ENCODE data around the gene SHISA8. TPM values are rescaled to one million over a fixed set of nuclear protein-coding genes. Genes with fewer than 3 reads are reported as not detected.

SHISA8 gene
- total and polyA plus RNA-seq, 10 of the 15 experiments (the other 5 are each of a cell fraction or from before 2014, with no cell fraction given) = 0.06 to 10.1 (median 0.25) TPM

GRCh38 chr22:41874090-41874489, 40.8 kb downstream of the SHISA8 start (continued):
- TF ChIP-seq, protein P1, sequence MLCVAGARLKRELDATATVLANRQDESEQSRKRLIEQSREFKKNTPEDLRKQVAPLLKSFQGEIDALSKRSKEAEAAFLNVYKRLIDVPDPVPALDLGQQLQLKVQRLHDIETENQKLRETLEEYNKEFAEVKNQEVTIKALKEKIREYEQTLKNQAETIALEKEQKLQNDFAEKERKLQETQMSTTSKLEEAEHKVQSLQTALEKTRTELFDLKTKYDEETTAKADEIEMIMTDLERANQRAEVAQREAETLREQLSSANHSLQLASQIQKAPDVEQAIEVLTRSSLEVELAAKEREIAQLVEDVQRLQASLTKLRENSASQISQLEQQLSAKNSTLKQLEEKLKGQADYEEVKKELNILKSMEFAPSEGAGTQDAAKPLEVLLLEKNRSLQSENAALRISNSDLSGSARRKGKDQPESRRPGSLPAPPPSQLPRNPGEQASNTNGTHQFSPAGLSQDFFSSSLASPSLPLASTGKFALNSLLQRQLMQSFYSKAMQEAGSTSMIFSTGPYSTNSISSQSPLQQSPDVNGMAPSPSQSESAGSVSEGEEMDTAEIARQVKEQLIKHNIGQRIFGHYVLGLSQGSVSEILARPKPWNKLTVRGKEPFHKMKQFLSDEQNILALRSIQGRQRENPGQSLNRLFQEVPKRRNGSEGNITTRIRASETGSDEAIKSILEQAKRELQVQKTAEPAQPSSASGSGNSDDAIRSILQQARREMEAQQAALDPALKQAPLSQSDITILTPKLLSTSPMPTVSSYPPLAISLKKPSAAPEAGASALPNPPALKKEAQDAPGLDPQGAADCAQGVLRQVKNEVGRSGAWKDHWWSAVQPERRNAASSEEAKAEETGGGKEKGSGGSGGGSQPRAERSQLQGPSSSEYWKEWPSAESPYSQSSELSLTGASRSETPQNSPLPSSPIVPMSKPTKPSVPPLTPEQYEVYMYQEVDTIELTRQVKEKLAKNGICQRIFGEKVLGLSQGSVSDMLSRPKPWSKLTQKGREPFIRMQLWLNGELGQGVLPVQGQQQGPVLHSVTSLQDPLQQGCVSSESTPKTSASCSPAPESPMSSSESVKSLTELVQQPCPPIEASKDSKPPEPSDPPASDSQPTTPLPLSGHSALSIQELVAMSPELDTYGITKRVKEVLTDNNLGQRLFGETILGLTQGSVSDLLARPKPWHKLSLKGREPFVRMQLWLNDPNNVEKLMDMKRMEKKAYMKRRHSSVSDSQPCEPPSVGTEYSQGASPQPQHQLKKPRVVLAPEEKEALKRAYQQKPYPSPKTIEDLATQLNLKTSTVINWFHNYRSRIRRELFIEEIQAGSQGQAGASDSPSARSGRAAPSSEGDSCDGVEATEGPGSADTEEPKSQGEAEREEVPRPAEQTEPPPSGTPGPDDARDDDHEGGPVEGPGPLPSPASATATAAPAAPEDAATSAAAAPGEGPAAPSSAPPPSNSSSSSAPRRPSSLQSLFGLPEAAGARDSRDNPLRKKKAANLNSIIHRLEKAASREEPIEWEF (IDR thresholded peaks at IDR 0.05; ENCODE audit: insufficient replicate concordance, low read depth, low read length) = no peak
- TF ChIP-seq NR2C2 (IDR thresholded peaks at IDR 0.05; ENCODE audit: borderline replicate concordance, control insufficient read depth, insufficient read length, low read depth) (no peak), NR2F1 (conservative IDR thresholded peaks at IDR 0.05) (no peak), SPI1 (IDR thresholded peaks at IDR 0.05; ENCODE audit: borderline replicate concordance, insufficient read depth, low read depth, low read length) (no peak), BCL11A (IDR thresholded peaks at IDR 0.05; ENCODE audit: low read depth, low read length) (no peak), SUPT20H (IDR thresholded peaks at IDR 0.05; ENCODE audit: borderline replicate concordance, control insufficient read depth, low read depth, low read length) (no peak), KAT2A (conservative IDR thresholded peaks at IDR 0.05; ENCODE audit: control insufficient read depth, low read depth, low read length) (no peak), HDAC2 (IDR thresholded peaks at IDR 0.05) (no peak), SREBF1 (IDR thresholded peaks at IDR 0.05; ENCODE audit: low read length) (no peak), NFYA (IDR thresholded peaks at IDR 0.05; ENCODE audit: borderline replicate concordance, low read depth, low read length) (no peak), LARP7 (IDR thresholded peaks at IDR 0.05) (no peak), IKZF2 (IDR thresholded peaks at IDR 0.05) (no peak)
- TF ChIP-seq, protein P2, sequence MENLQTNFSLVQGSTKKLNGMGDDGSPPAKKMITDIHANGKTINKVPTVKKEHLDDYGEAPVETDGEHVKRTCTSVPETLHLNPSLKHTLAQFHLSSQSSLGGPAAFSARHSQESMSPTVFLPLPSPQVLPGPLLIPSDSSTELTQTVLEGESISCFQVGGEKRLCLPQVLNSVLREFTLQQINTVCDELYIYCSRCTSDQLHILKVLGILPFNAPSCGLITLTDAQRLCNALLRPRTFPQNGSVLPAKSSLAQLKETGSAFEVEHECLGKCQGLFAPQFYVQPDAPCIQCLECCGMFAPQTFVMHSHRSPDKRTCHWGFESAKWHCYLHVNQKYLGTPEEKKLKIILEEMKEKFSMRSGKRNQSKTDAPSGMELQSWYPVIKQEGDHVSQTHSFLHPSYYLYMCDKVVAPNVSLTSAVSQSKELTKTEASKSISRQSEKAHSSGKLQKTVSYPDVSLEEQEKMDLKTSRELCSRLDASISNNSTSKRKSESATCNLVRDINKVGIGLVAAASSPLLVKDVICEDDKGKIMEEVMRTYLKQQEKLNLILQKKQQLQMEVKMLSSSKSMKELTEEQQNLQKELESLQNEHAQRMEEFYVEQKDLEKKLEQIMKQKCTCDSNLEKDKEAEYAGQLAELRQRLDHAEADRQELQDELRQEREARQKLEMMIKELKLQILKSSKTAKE (IDR thresholded peaks at IDR 0.05; ENCODE audit: low read depth, poor library complexity, severe bottlenecking) = no peak
